GM12891 (cell line): ENCODE results near the gene HS3ST4.

Experiments
- POLR2A ChIP-seq: IDR thresholded peaks from 2 replicates; pipeline ENCODE4 v1.6.1; 2011; ENCODE audit warnings: low read depth, low read length, control low read depth
- POLR2AphosphoS5 ChIP-seq: IDR thresholded peaks from 2 replicates; pipeline ENCODE4 v1.6.1; 2011; ENCODE audit warnings: low read depth, low read length, control low read depth

DNA sequence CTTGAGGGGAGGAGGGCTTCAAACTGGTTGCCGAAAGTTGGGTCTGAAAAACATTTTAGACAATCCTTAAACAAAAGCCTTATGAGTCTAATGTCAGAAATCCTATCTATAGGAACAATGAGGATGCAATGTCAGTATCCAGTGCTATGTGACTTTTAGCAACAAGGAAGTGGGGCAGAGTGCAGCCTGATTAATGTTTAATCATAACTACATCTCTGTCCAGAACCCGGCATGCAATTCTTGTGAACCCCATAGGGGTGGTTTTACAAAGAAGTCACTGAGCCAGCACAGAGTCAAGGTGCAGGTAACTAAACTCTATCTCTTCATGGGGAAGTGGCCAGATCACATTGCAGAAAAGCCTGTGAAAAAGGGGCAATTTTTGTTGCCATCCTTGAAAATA is 267.5 kb downstream of the HS3ST4 start:
- TF ChIP-seq POLR2A (no peak), POLR2AphosphoS5 (no peak)
